Fibroblast of skin of right biceps (primary cell): Measurements from ENCODE around the gene CLCN6.

Experiments used
- DNase-seq: peaks from one replicate; pipeline ENCODE4 v3.0.0-alpha.2; 2013

CLCN6 gene

DNA sequence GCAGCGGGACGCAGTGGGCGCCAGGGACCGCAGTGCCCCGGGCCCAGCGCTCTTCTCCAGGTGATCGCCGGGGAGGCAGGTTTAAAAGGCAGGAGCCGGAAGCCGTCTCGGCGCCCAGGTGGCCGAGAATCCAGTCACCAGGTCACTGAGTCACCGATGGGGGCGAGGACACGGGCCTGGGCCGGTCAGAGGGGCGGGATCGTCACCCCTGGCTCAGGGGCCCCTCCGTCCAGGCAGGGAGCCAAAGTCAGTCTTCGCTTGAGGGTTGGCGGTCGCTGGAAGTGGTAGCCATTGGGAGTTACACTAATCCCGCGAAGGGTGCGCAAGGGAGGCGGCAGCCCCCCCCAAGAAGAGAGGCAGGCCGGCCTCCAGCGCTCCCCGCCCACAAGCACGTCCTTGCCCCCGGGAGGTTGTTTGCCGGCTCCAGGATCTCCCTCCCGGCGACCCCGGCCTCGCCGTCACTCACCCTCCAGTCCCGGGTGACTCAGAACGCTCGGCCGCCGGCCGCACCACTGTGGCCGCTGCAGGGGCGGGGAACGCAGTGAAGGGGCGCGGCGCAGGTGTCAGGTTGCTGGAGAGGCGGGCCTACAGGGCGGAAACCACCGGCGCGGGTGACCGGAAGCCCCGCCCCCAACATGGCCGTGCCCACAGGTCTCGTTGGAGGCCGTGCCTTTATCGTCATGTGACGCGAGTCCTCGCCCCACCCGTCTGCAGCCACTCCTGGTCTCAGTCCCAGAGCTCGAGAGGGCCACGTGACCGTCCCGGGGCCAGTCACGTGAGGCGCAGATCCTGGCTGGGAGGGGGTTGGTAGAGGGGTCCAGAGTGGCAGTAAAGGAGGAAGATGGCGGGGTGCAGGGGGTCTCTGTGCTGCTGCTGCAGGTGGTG, at the start of gene CLCN6, which contains the start of gene MTHFR:
TSS of gene CLCN6 (plus strand) at position 770 of the 885 bp plus-strand sequence. CDS start at position 842, 72 bp downstream.
TSS of gene MTHFR (minus strand) at position 543 of the 885 bp plus-strand sequence. CDS start 2,848 bp downstream, outside the sequence.
- DNase-seq, result peak; percentile 99

GRCh38 chr1:11757047-11757446, 48.9 kb upstream of the CLCN6 start:
- no peak for DNase-seq

DNA sequence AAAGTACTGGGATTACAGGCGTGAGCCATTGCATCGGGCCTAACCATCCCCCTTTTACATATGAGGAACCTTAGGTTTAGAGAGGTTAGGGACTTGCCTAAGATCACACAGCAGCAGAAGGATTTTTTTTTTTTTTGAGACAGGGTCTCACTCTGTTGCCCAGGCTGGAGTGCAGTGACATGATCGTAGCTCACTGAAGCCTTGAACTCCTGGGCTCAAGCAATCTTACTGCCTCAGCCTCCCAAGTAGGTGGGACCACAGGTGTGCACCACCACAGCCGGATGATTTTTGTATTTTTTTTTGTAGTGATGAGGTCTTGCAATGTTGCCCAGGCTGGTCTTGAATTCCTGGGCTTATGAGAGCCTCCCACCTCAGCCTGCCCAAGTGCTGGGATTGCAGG, 46.2 kb upstream of the CLCN6 start:
- no peak for DNase-seq

DNA sequence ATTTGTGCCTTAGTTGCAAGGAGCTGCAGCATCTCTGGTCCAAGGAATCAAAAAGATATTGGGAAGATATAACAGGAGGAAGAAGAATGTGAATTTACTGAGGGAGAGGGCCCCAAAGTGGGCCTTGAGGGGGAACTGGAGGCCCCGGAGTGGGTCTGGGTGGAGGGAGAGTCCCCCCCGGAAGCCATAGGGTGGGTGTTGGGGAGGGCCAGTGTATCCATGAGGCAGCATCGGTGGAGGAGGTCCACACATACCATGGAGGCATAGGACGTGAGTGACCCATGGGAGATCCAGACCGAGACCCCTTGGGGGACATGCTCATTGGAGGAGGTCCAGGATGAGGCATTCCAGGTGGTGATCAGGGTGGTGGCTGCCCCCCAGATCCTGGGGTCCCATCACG, 44.7 kb upstream of the CLCN6 start:
- DNase-seq, result no peak

- DNase-seq, result no peak
Measured at GRCh38 chr1:11761988-11762406, 44.0 kb upstream of the CLCN6 start, which contains the start of gene C1orf167. TSS of gene C1orf167 (plus strand) at chr1:11762193. CDS start at chr1:11764401, 2,208 bp downstream.

- no peak for DNase-seq
Measured at GRCh38 chr1:11764115-11764514, 41.9 kb upstream of the CLCN6 start.

GRCh38 chr1:11764519-11764918, 41.5 kb upstream of the CLCN6 start:
- DNase-seq, result no peak

- no peak for DNase-seq
Measured at GRCh38 chr1:11765661-11766428, 40.1 kb upstream of the CLCN6 start.

DNA sequence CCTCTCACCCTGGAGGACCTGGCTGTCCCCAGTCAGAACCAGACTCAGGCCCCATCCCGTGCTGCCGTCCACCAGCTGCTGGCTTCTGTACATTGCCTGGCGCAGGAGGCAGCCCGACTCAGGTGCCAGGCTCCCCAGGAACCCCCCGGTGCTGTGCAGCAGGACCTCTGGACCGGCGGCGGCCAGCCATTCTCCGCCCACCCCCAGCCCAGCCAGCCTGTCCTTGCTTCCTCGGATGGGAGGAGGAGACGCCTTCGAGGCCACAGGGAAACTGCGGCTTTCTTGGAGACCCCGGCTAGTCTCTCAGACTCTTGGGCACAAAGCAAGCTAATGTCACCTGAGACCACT, 39.6 kb upstream of the CLCN6 start:
- DNase-seq, result no peak

DNA sequence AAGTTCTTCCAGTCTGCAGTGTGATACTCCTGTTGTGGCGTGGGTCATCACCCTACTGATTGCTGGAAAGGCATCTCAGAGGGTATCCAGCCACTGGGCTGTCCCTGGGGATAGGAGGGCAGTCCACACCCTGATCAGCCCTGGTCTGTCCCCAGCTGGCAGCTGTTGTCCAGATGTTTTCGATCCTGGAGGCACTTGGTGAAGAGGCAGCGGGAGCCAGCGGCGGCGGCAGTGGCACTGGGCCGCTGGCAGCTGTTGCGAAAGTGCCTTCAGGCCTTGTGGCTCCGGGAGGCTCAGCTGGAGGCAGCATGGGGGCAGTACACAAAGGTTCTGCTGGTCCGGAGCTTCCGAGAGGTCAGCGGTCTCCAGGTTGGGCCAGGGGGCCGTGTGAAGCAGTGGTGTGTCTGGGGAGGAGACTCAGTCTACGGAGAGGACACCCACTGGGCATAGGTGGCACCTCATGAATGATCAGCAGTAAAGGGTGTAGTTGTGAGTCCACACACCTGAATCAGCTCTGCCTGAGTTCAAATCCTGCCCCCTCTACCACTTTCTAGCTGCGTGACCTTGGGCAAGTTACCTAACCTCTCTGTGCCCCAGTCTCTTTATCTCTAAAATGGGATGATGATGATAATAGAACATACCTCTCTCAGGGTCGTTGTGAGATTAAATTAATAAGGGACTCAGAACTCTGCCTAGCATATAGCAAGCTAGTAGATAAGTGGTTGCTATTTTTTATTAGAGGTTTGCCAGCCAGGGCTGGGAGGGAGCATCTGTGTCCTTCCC, 37.9 kb upstream of the CLCN6 start:
- no peak for DNase-seq

DNA sequence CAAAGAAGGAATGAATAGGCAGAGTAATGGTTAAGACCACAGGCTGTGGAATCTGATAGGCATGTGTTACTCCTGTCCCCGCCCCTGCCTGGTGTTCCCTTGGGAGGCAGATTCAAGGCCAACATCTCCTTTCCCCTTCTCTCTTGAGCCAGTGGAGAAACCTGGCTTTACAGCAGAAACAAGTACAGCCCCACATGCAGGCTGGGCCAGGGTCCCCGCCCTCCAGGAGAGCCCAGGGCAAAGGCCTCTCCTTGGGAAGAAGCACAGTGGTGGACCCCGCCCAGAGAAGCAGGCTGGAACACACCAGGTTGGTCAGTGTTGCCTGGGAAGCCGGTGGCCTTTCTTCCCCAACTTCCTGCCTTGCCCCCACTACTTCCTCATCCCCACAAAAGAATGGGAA, 37.2 kb upstream of the CLCN6 start:
- DNase-seq, result peak; percentile 16

GRCh38 chr1:11769274-11769673, 36.7 kb upstream of the CLCN6 start:
- no peak for DNase-seq

DNA sequence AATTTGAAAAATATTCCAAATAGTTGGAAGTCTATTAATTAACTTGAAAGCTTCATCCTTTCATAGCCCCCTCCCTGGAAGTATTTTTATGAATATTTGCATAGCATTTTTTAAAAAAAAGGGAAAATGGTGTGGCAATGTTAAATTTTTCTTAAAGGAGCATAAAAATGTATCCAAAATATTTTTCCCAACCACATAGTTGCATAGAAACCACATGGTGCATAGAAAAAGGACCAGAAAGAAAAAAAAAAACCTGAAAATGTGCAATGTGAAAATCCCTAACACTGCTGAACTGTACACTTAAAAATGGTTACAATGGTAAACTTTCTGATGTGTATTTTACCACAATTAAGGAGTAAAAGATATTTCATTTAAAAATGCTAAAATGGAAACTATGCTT, 36.0 kb upstream of the CLCN6 start:
- peak; percentile 15 for DNase-seq

- DNase-seq, result no peak
Measured at GRCh38 chr1:11771481-11772043, 34.4 kb upstream of the CLCN6 start.

DNA sequence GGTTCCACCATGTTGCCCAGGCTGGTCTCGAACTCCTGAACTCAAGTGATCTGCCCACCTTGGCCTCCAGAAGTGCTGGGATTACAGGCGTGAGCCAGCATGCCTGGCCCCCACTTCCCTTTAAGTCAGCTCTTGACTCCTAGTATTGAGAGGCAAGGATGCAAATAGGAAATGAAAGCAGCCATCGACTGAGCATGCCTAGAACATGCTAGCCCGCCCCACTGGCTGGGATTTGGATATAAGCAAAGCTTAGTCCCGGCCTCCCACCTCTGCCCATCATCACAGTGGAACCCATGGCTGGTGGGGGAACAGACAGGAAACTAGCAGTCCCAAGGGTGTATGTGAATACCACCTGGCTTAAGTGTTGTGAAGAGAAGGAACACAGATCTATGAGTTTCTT, 33.5 kb upstream of the CLCN6 start:
- DNase-seq, result no peak

DNA sequence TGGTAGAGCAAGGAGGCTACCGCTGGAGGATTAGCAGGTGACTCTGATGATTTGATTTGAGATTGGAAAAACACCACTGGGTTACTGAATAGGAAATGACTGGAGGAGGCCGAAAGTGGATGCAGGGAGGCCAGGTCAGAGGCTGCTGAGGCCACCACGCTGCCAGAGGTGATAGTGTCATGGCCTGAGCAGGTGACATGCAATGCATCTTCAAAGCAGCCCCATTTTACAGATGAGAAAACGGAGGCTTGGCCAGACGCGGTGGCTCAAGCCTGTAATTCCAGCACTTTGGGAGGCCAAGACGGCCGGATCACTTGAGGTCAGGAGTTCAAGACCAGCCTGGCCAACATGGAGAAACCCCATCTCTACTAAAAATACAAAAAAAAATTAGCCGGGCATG, 31.2 kb upstream of the CLCN6 start:
- DNase-seq, result no peak

- no peak for DNase-seq
Measured at GRCh38 chr1:11777658-11778322, 28.2 kb upstream of the CLCN6 start.

DNA sequence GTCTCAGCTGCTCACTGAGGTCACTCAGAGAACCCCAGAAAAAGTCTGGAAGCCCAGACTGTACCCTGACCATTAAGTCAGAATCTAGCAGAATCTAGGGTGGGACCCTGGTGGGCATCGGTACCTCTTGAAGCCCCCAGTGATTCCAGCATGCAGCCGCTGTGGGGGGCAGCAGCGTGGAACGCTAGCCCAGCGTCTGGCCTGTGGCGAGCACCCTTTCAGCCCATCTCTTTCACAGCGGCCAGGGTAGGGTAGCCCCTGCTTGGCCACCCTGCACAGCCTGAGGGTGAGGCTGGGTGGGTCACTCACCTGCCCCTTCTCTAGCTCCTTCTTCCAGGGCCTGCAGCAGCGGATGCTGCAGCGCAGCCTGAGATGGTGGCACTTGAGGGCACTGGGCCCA, 27.7 kb upstream of the CLCN6 start:
- DNase-seq, result no peak

GRCh38 chr1:11778844-11779623, 27.0 kb upstream of the CLCN6 start:
- DNase-seq, result no peak

DNA sequence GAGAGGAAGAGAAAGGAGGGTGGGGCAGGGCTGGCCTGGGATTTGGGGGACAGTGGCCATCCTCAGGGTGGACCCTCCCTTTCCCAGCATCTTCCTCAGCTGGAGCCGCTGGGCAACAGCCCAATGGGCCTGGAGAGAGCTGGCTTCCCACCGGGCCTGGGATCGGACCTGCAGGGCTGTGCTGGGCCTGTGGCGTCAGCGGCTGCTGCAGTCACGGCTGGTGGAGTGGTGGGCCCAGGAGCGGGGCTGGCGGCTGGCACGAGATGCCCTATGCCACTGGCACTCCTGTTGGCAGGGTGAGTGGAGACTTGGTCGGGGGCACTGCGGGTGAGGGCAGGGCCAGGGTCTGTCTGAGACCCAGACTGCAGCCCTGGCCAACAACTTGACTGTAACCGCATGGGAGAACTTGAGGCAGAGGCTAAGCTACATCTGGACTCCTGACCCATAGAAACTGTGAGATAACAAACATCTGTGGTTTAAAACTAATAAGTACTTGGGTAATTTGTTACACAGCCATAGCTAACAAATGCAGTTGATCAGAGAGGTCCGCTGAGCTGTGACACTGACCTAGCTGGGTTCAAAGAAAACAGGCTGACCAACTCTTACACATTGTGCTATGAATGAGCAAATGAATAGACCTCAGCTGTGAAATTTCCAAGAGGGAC, 26.1 kb upstream of the CLCN6 start:
- DNase-seq, result no peak
